ENCODE results near the gene TIMMDC1. TPM values are rescaled to one million over a fixed set of nuclear protein-coding genes. Genes with fewer than 3 reads are reported as not detected.

The TIMMDC1 gene
- total RNA-seq, 4 donors from 2014 or later = 57.9 to 104 (median 75.7) TPM

Other genes with a start within 250 kb of the TIMMDC1 start
- 10 to 100 TPM; 40.5 to 46.5 (median 44.4) TPM for gene ARHGAP31, start 204.2 kb upstream of the TIMMDC1 start, total RNA-seq
- 10 to 100 TPM; 23.9 to 62.2 (median 36.7) TPM for gene TMEM39A, start 34.9 kb upstream of the TIMMDC1 start, total RNA-seq
- gene POGLUT1, start 29.6 kb upstream of the TIMMDC1 start, total RNA-seq = 10 to 100 TPM; 12.7 to 24.5 (median 13.6) TPM
- gene CD80, start 61.1 kb downstream of the TIMMDC1 start, total RNA-seq = not detected
- 10 to 100 TPM in 2 of 4 donors, 1 to 10 TPM in 2; 7.6 to 12.0 (median 9.1) TPM for gene ADPRH, start 80.9 kb downstream of the TIMMDC1 start, total RNA-seq
- gene PLA1A, start 99.3 kb downstream of the TIMMDC1 start, total RNA-seq = 10 to 100 TPM in 1 of 4 donors, 1 to 10 TPM in 2, not detected in 1; 2.5 to 12.0 (median 3.9) TPM
- gene POPDC2, start 162.0 kb downstream of the TIMMDC1 start, total RNA-seq = 1 to 10 TPM in 3 of 4 donors, under 1 TPM in 1; 0.90 to 3.3 (median 2.5) TPM
- 10 to 100 TPM; 17.8 to 40.8 (median 35.1) TPM for gene COX17, start 178.9 kb downstream of the TIMMDC1 start, total RNA-seq
- gene CFAP91, start 204.5 kb downstream of the TIMMDC1 start, total RNA-seq = 10 to 100 TPM; 11.4 to 23.7 (median 15.8) TPM